ENCODE measurements around the gene IQCK.

IQCK gene

GRCh38 chr16:19860166-19861041 lies 142.3 kb downstream of the IQCK start:
- H3K4me3 ChIP-seq (ENCODE audit: low read length) = peak overlapping the region; percentile 59
- peaks cover 66% of the 10 kb centered on the region for H3K36me3 ChIP-seq (ENCODE audit: insufficient read depth, low read depth, low read length)
- H3K27me3 ChIP-seq (ENCODE audit: insufficient read depth, low read length) = no peaks in the 10 kb centered on the region
- H3K4me1 ChIP-seq (ENCODE audit: insufficient read depth, low read length) = peaks cover 51% of the 10 kb centered on the region
- peak overlapping the region; percentile 99 for H3K27ac ChIP-seq (ENCODE audit: low read length)
- H3K9me3 ChIP-seq (ENCODE audit: insufficient read depth, low read depth, low read length) = no peaks in the 10 kb centered on the region
- peak overlapping the region; percentile 84 for H3K9ac ChIP-seq (ENCODE audit: low read depth, low read length)

GRCh38 chr16:19861133-19861532 lies 143.1 kb downstream of the IQCK start:
- Histone ChIP-seq H3K27me3 (ENCODE audit: insufficient read depth, low read length) (no peaks in the 10 kb centered on the region), H3K9ac (ENCODE audit: low read depth, low read length) (peak overlapping the region; percentile 81; the same call in 1 of the 2 replicates), H3K27ac (ENCODE audit: low read length) (peak overlapping the region; percentile 70), H3K4me1 (ENCODE audit: insufficient read depth, low read length) (peaks cover 49% of the 10 kb centered on the region), H3K9me3 (ENCODE audit: insufficient read depth, low read depth, low read length) (no peaks in the 10 kb centered on the region), H3K36me3 (ENCODE audit: insufficient read depth, low read depth, low read length) (peaks cover 69% of the 10 kb centered on the region), H3K4me3 (ENCODE audit: low read length) (peak overlapping the region; percentile 65; the same call in 1 of the 2 replicates)

- H3K4me3 ChIP-seq (ENCODE audit: low read length) = peak overlapping the region; percentile 65
- H3K36me3 ChIP-seq (ENCODE audit: insufficient read depth, low read depth, low read length) = peaks cover 68% of the 10 kb centered on the region
- no peaks in the 10 kb centered on the region for H3K9me3 ChIP-seq (ENCODE audit: insufficient read depth, low read depth, low read length)
- H3K9ac ChIP-seq (ENCODE audit: low read depth, low read length) = peak overlapping the region; percentile 81; the same call in 1 of the 2 replicates
- peaks cover 48% of the 10 kb centered on the region for H3K4me1 ChIP-seq (ENCODE audit: insufficient read depth, low read length)
- H3K27me3 ChIP-seq (ENCODE audit: insufficient read depth, low read length) = no peaks in the 10 kb centered on the region
- H3K27ac ChIP-seq (ENCODE audit: low read length) = peak overlapping the region; percentile 70
Measured at GRCh38 chr16:19861811-19862327, 143.8 kb downstream of the IQCK start.

- H3K27me3 ChIP-seq (ENCODE audit: insufficient read depth, low read length) = no peaks in the 10 kb centered on the region
- H3K27ac ChIP-seq (ENCODE audit: low read length) = no peak overlapping the region
- peaks cover 35% of the 10 kb centered on the region for H3K4me1 ChIP-seq (ENCODE audit: insufficient read depth, low read length)
- peaks cover 72% of the 10 kb centered on the region for H3K36me3 ChIP-seq (ENCODE audit: insufficient read depth, low read depth, low read length)
- H3K9me3 ChIP-seq (ENCODE audit: insufficient read depth, low read depth, low read length) = no peaks in the 10 kb centered on the region
- H3K9ac ChIP-seq (ENCODE audit: low read depth, low read length) = no peak overlapping the region
- no peak overlapping the region for H3K4me3 ChIP-seq (ENCODE audit: low read length)
Measured at GRCh38 chr16:19863990-19864389, 145.9 kb downstream of the IQCK start.

- Histone ChIP-seq H3K27me3 (ENCODE audit: insufficient read depth, low read length) (no peaks in the 10 kb centered on the region), H3K4me3 (ENCODE audit: low read length) (no peak overlapping the region), H3K4me1 (ENCODE audit: insufficient read depth, low read length) (peaks cover 29% of the 10 kb centered on the region; the same call in 1 of the 2 replicates), H3K36me3 (ENCODE audit: insufficient read depth, low read depth, low read length) (peaks cover 72% of the 10 kb centered on the region), H3K9ac (ENCODE audit: low read depth, low read length) (no peak overlapping the region), H3K9me3 (ENCODE audit: insufficient read depth, low read depth, low read length) (no peaks in the 10 kb centered on the region), H3K27ac (ENCODE audit: low read length) (no peak overlapping the region)
Measured at GRCh38 chr16:19864566-19864965, 146.5 kb downstream of the IQCK start.

- no peaks in the 10 kb centered on the region for H3K4me1 ChIP-seq (ENCODE audit: insufficient read depth, low read length)
- no peak overlapping the region for H3K27ac ChIP-seq (ENCODE audit: low read length)
- no peaks in the 10 kb centered on the region for H3K9me3 ChIP-seq (ENCODE audit: insufficient read depth, low read depth, low read length)
- H3K4me3 ChIP-seq (ENCODE audit: low read length) = no peak overlapping the region
- no peak overlapping the region for H3K9ac ChIP-seq (ENCODE audit: low read depth, low read length)
- peaks cover 92% of the 10 kb centered on the region for H3K36me3 ChIP-seq (ENCODE audit: insufficient read depth, low read depth, low read length)
- no peaks in the 10 kb centered on the region for H3K27me3 ChIP-seq (ENCODE audit: insufficient read depth, low read length)
Measured at GRCh38 chr16:19868421-19868820, 150.3 kb downstream of the IQCK start.

GRCh38 chr16:19871721-19872120 lies 153.7 kb downstream of the IQCK start:
- no peak overlapping the region for H3K9ac ChIP-seq (ENCODE audit: low read depth, low read length)
- no peaks in the 10 kb centered on the region for H3K27me3 ChIP-seq (ENCODE audit: insufficient read depth, low read length)
- H3K4me3 ChIP-seq (ENCODE audit: low read length) = no peak overlapping the region
- H3K9me3 ChIP-seq (ENCODE audit: insufficient read depth, low read depth, low read length) = no peaks in the 10 kb centered on the region
- peaks cover 84% of the 10 kb centered on the region for H3K36me3 ChIP-seq (ENCODE audit: insufficient read depth, low read depth, low read length)
- peaks cover 10% of the 10 kb centered on the region for H3K4me1 ChIP-seq (ENCODE audit: insufficient read depth, low read length)
- no peak overlapping the region for H3K27ac ChIP-seq (ENCODE audit: low read length)

- Histone ChIP-seq H3K36me3 (ENCODE audit: insufficient read depth, low read depth, low read length) (peaks cover 84% of the 10 kb centered on the region), H3K4me3 (ENCODE audit: low read length) (no peak overlapping the region), H3K27me3 (ENCODE audit: insufficient read depth, low read length) (no peaks in the 10 kb centered on the region)
Measured at GRCh38 chr16:19872179-19872863, 154.2 kb downstream of the IQCK start.

GRCh38 chr16:19872935-19873334 lies 154.9 kb downstream of the IQCK start:
- Histone ChIP-seq H3K9ac (ENCODE audit: low read depth, low read length) (no peak overlapping the region), H3K27me3 (ENCODE audit: insufficient read depth, low read length) (no peaks in the 10 kb centered on the region), H3K4me1 (ENCODE audit: insufficient read depth, low read length) (peaks cover 17% of the 10 kb centered on the region), H3K27ac (ENCODE audit: low read length) (no peak overlapping the region), H3K36me3 (ENCODE audit: insufficient read depth, low read depth, low read length) (peaks cover 81% of the 10 kb centered on the region), H3K9me3 (ENCODE audit: insufficient read depth, low read depth, low read length) (no peaks in the 10 kb centered on the region), H3K4me3 (ENCODE audit: low read length) (no peak overlapping the region)

More at GRCh38 chr16:19872179-19872863, 154.2 kb downstream of the IQCK start:
- Histone ChIP-seq H3K27ac (ENCODE audit: low read length) (no peak overlapping the region), H3K4me1 (ENCODE audit: insufficient read depth, low read length) (peaks cover 15% of the 10 kb centered on the region), H3K9ac (ENCODE audit: low read depth, low read length) (no peak overlapping the region), H3K9me3 (ENCODE audit: insufficient read depth, low read depth, low read length) (no peaks in the 10 kb centered on the region)

- no peaks in the 10 kb centered on the region for H3K9me3 ChIP-seq (ENCODE audit: insufficient read depth, low read depth, low read length)
- peaks cover 77% of the 10 kb centered on the region for H3K36me3 ChIP-seq (ENCODE audit: insufficient read depth, low read depth, low read length)
- no peak overlapping the region for H3K4me3 ChIP-seq (ENCODE audit: low read length)
- H3K27ac ChIP-seq (ENCODE audit: low read length) = no peak overlapping the region
- H3K27me3 ChIP-seq (ENCODE audit: insufficient read depth, low read length) = no peaks in the 10 kb centered on the region
- no peak overlapping the region for H3K9ac ChIP-seq (ENCODE audit: low read depth, low read length)
- peaks cover 21% of the 10 kb centered on the region for H3K4me1 ChIP-seq (ENCODE audit: insufficient read depth, low read length)
Measured at GRCh38 chr16:19874026-19874425, 156.0 kb downstream of the IQCK start.

- peaks cover 75% of the 10 kb centered on the region for H3K36me3 ChIP-seq (ENCODE audit: insufficient read depth, low read depth, low read length)
- no peak overlapping the region for H3K4me3 ChIP-seq (ENCODE audit: low read length)
- H3K27ac ChIP-seq (ENCODE audit: low read length) = no peak overlapping the region
- peaks cover 28% of the 10 kb centered on the region for H3K4me1 ChIP-seq (ENCODE audit: insufficient read depth, low read length)
- H3K9ac ChIP-seq (ENCODE audit: low read depth, low read length) = no peak overlapping the region
- no peaks in the 10 kb centered on the region for H3K27me3 ChIP-seq (ENCODE audit: insufficient read depth, low read length)
- H3K9me3 ChIP-seq (ENCODE audit: insufficient read depth, low read depth, low read length) = no peaks in the 10 kb centered on the region
Measured at GRCh38 chr16:19874851-19875546, 156.9 kb downstream of the IQCK start.
